Measurements from ENCODE around the gene APOBEC4. TPM values are rescaled to one million over a fixed set of nuclear protein-coding genes. Genes with fewer than 3 reads are reported as not detected.

Gene APOBEC4
- total RNA-seq (1 to 10 TPM; 4.9 to 5.0 TPM), polyA plus RNA-seq (ENCODE audit: insufficient read depth, low read depth, low replicate concordance) (23.7 TPM)
- long read RNA-seq, donor 1, partial matches to known transcripts = 5 of 5 reads
- long read RNA-seq, donor 1, other reads (novel, unspliced or antisense) = 0 of 5 reads
- long read RNA-seq, donor 2 = 0 reads

DNA sequence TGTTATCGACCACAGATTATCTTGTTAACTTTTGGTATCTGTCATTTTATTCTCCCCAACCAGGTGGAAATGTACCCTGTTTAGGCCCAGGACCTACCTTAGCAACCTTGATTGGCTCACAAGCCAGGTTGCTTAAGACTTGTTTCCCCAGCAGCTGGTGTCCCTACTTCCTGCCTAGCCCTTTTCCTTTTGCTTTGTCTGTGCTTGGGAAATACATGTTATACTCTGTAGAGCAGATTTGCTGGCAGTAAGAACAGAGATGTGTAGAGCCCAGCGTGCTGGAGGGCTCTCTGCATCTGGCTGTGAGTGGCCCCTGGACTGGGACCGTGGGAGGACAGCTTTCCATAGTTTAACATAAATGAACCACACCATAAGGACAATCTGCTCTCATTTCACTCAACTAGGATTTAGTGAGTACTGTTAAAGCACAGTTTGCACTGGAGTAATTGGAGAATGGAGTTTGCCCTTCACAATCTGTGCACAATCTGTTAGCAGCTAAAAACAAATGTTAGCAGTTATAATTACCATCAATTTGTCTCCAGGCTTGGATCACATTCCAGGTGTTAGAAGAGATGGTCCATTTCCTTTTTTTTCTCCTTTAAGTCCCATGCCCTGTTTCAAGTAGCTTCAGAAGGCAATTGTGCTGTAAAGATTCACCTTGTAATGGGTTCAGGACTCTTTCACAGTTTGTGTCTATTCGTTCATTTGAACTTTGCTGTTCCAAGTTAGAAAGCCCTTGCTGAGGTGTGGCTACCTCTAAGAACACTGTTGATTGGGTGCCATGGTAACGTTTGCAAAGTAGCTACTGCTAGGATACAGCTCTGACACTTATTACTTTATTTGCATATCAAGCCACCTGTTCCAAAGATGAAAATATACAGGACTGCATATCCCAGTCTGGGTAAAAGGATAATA, at the start of gene APOBEC4:
TSS of gene APOBEC4 (minus strand) at position 770 of the 915 bp plus-strand sequence. CDS start 4,535 bp downstream, outside the sequence.
- Histone ChIP-seq H3K36me3 (ENCODE audit: low read depth, missing control alignments) (no peaks in the 10 kb centered on the region), H3K4me3 (no peak within 1 kb of the TSS), H3K4me1 (peaks cover 4% of the 10 kb centered on the region), H3K9me3 (no peaks in the 10 kb centered on the region), H3K27ac (no peak within 1 kb of the TSS), H3K27me3 (no peaks in the 10 kb centered on the region)
- no peak for DNase-seq
- no peak for TF ChIP-seq POLR2A (IDR thresholded peaks at IDR 0.05)
- TF ChIP-seq, protein P1, sequence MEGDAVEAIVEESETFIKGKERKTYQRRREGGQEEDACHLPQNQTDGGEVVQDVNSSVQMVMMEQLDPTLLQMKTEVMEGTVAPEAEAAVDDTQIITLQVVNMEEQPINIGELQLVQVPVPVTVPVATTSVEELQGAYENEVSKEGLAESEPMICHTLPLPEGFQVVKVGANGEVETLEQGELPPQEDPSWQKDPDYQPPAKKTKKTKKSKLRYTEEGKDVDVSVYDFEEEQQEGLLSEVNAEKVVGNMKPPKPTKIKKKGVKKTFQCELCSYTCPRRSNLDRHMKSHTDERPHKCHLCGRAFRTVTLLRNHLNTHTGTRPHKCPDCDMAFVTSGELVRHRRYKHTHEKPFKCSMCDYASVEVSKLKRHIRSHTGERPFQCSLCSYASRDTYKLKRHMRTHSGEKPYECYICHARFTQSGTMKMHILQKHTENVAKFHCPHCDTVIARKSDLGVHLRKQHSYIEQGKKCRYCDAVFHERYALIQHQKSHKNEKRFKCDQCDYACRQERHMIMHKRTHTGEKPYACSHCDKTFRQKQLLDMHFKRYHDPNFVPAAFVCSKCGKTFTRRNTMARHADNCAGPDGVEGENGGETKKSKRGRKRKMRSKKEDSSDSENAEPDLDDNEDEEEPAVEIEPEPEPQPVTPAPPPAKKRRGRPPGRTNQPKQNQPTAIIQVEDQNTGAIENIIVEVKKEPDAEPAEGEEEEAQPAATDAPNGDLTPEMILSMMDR (IDR thresholded peaks at IDR 0.05) = no peak
- 69 to 71% methylated on average over 5 of the region's 5 CpGs for WGBS, 2 donors
- intact Hi-C loops (cut with DNase I; ENCODE audit: low total_unique reads) = loop anchor here (10.0 kb wide), 1 partner anchor 262 kb away; no protein-coding TSS in a partner anchor

GRCh38 chr1:183702813-183703198, 49.7 kb upstream of the APOBEC4 start:
- Histone ChIP-seq H3K4me3 (no peak overlapping the region), H3K27ac (no peak overlapping the region), H3K4me1 (no peaks in the 10 kb centered on the region), H3K36me3 (ENCODE audit: low read depth, missing control alignments) (no peaks in the 10 kb centered on the region), H3K9me3 (no peaks in the 10 kb centered on the region), H3K27me3 (no peaks in the 10 kb centered on the region)
- DNase-seq = no peak
- 94 to 98% methylated on average over 7 to 9 of the region's 9 CpGs for WGBS, 2 donors
- intact Hi-C loops (cut with DNase I; ENCODE audit: low total_unique reads) = no loop called here
- no peak for TF ChIP-seq POLR2A (IDR thresholded peaks at IDR 0.05)
- TF ChIP-seq, protein P1 (IDR thresholded peaks at IDR 0.05) = no peak

DNA sequence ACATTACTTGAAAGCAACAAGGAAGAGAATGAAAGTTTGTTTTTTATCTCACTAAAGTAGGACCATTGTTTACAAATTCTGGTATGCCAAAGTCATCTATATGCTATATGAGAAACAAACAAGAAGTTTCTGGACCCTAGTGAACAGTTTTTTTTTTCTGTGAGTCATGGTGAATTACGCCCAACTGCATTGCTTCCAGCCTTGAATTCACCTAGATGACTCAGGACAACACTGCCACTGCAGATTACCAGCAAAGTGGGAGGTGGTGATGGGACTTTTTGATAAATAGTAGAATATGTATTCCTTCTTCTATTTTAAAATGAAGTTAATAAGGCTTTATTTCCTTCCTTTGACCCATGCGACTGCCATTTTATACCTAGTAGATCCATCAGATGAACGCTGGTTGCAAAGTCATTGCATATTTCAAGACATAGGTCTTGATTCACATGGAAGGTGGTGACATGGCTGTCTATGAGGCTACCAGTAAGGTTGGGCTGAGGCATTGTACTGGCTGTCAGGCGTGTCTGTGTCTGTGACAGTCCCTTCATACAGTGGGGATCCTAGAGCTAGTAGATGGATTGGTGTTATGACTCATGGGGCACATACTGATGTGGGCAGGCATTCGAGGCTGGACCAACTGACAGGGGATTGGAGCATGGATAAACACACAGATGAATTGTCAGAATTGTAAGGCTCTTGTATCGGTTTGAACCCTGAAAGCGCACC, 49.1 kb upstream of the APOBEC4 start:
- TF ChIP-seq, protein P1 (IDR thresholded peaks at IDR 0.05) = no peak
- no peak for TF ChIP-seq POLR2A (IDR thresholded peaks at IDR 0.05)
- DNase-seq = no peak
- intact Hi-C loops (cut with DNase I; ENCODE audit: low total_unique reads) = no loop called here

DNA sequence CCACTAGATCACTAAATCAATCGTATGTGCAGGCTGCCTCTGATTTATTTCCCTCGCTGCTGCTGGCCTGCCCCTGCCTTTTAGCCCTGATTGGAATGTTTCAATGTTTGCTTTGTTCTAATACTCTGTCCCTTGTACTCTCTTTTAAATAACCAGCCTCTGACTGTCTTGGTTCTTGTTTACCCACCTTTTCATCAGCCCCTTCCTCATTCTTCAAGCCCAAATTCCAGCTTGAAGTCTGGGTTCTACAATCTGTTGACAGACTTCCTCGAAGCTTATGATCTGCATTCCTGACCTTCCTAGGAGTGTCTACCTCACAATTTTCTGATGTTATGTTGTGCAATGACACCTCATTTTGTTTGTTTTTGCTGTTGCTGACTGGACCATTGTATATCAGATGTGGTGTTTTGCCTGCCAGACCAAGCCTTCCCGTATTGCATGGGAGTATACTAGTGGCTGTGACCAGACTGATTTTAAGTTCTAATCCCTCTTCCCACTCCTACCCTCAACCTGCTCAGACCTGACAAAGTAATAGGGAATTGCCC, 46.6 kb upstream of the APOBEC4 start:
- Histone ChIP-seq H3K27ac (no peak overlapping the region), H3K27me3 (no peaks in the 10 kb centered on the region), H3K4me3 (no peak overlapping the region), H3K36me3 (ENCODE audit: low read depth, missing control alignments) (no peaks in the 10 kb centered on the region), H3K4me1 (no peaks in the 10 kb centered on the region), H3K9me3 (no peaks in the 10 kb centered on the region)
- intact Hi-C loops (cut with DNase I; ENCODE audit: low total_unique reads) = no loop called here
- WGBS, 2 donors = 63 to 64% methylated on average over 4 of the region's 4 CpGs
- TF ChIP-seq, protein P1 (IDR thresholded peaks at IDR 0.05) = no peak
- TF ChIP-seq POLR2A (IDR thresholded peaks at IDR 0.05) = no peak
- no peak for DNase-seq

More for the DNA sequence above, 49.1 kb upstream of the APOBEC4 start:
- no peaks in the 10 kb centered on the region for H3K9me3 ChIP-seq
- 80 to 92% methylated on average over 7 of the region's 7 CpGs for WGBS, 2 donors
- no peak overlapping the region for H3K27ac ChIP-seq
- H3K4me1 ChIP-seq = no peaks in the 10 kb centered on the region
- no peaks in the 10 kb centered on the region for H3K36me3 ChIP-seq (ENCODE audit: low read depth, missing control alignments)
- no peaks in the 10 kb centered on the region for H3K27me3 ChIP-seq
- H3K4me3 ChIP-seq = no peak overlapping the region
